H54 (cell line): ENCODE results near the gene ZNF74.
"Not testable (repeated sequence)": the region's sequence is repeated elsewhere in the genome, so short reads cannot be mapped to it uniquely, and the experiment has no call there.

Source experiments
- DNase-seq: peaks from one replicate; pipeline ENCODE4 v3.0.0; 2011; ENCODE audit warnings: low spot score, mixed read lengths; ENCODE audit not compliant: insufficient read length
- FAIRE-seq: peaks from 3 replicates; lab custom pipeline; 2011; peaks lifted over from hg19 to GRCh38; lab: Jason Lieb, UNC
- POLR2A ChIP-seq: IDR thresholded peaks from 2 replicates; pipeline ENCODE4 v1.6.1; 2011; ENCODE audit warnings: low read depth, mild to moderate bottlenecking, low read length

ZNF74 gene

GRCh38 chr22:20405291-20405930 lies 11.5 kb downstream of the ZNF74 start:
- no peak for DNase-seq
- TF ChIP-seq POLR2A: no peak
- FAIRE-seq: no peak

- FAIRE-seq (no peak), DNase-seq (no peak)
- TF ChIP-seq POLR2A: no peak
Observed at GRCh38 chr22:20405931-20406685, 12.2 kb downstream of the ZNF74 start.

GRCh38 chr22:20406686-20407408 lies 12.9 kb downstream of the ZNF74 start:
- no peak for FAIRE-seq
- no peak for TF ChIP-seq POLR2A

GRCh38 chr22:20407829-20408228 lies 13.9 kb downstream of the ZNF74 start:
- FAIRE-seq (no peak), DNase-seq (no peak)
- TF ChIP-seq POLR2A: no peak

More at GRCh38 chr22:20406686-20407408, 12.9 kb downstream of the ZNF74 start:
- no peak for DNase-seq

GRCh38 chr22:20408891-20409290 lies 14.9 kb downstream of the ZNF74 start:
- DNase-seq (no peak), FAIRE-seq (no peak)
- TF ChIP-seq POLR2A: no peak

GRCh38 chr22:20409385-20409784 lies 15.4 kb downstream of the ZNF74 start:
- not testable (repeated sequence) for FAIRE-seq

GRCh38 chr22:20412474-20413216 lies 18.7 kb downstream of the ZNF74 start:
- FAIRE-seq (no peak), DNase-seq (no peak)
- TF ChIP-seq POLR2A: no peak

More at GRCh38 chr22:20409385-20409784, 15.4 kb downstream of the ZNF74 start:
- DNase-seq: not testable (repeated sequence)

- DNase-seq (no peak), FAIRE-seq (no peak)
- no peak for TF ChIP-seq POLR2A
Observed at GRCh38 chr22:20413217-20414058, 19.5 kb downstream of the ZNF74 start.

GRCh38 chr22:20414059-20414440 lies 20.1 kb downstream of the ZNF74 start:
- no peak for FAIRE-seq
- TF ChIP-seq POLR2A: no peak
- DNase-seq: no peak

GRCh38 chr22:20414450-20414849 lies 20.5 kb downstream of the ZNF74 start:
- FAIRE-seq (no peak), DNase-seq (no peak)
- TF ChIP-seq POLR2A: no peak

- not testable (repeated sequence) for FAIRE-seq, DNase-seq
Observed at GRCh38 chr22:20415241-20415640, 21.3 kb downstream of the ZNF74 start.

GRCh38 chr22:20415699-20416098 lies 21.7 kb downstream of the ZNF74 start:
- not testable (repeated sequence) for FAIRE-seq, DNase-seq
